Glutamatergic neuron (in vitro differentiated cells): ENCODE results near the gene ARAF. TPM values are rescaled to one million over a fixed set of nuclear protein-coding genes. Genes with fewer than 3 reads are reported as not detected.

Source experiments
- DNase-seq: peaks from one replicate; pipeline ENCODE4 v3.0.0; 2022
- H3K27ac Mint-ChIP-seq: one replicate; pipeline ENCODE4 v1.8.0; 2020; ENCODE audit warnings: mild to moderate bottlenecking, mixed read lengths, inconsistent platforms; ENCODE audit not compliant: unreplicated experiment
- H3K27me3 Mint-ChIP-seq: one replicate; pipeline ENCODE4 v1.8.0; 2020; ENCODE audit warnings: mild to moderate bottlenecking, moderate library complexity, mixed read lengths, inconsistent platforms; ENCODE audit not compliant: unreplicated experiment
- H3K36me3 Mint-ChIP-seq: one replicate; pipeline ENCODE4 v1.8.0; 2020; ENCODE audit warnings: mild to moderate bottlenecking, mixed read lengths, inconsistent platforms; ENCODE audit not compliant: unreplicated experiment
- H3K4me1 Mint-ChIP-seq: one replicate; pipeline ENCODE4 v1.8.0; 2020; ENCODE audit warnings: mild to moderate bottlenecking, low read depth, mixed read lengths, inconsistent platforms; ENCODE audit not compliant: unreplicated experiment
- H3K4me3 Mint-ChIP-seq: one replicate; pipeline ENCODE4 v1.8.0; 2020; ENCODE audit warnings: mild to moderate bottlenecking, mixed read lengths, inconsistent platforms; ENCODE audit not compliant: unreplicated experiment
- H3K9me3 Mint-ChIP-seq: one replicate; pipeline ENCODE4 v1.8.0; 2020; ENCODE audit warnings: mild to moderate bottlenecking, moderate library complexity, mixed read lengths, inconsistent platforms; ENCODE audit not compliant: unreplicated experiment
- CTCF ChIP-seq: fragments of 200-600 bp; sonication (generic); IDR thresholded peaks from one replicate; pipeline ENCODE4 v1.5.0; 2021; ENCODE audit not compliant: partially characterized antibody, unreplicated experiment
- total RNA-seq: library from RNA; stranded (reverse); fragmentation: NEBNext Ultra II Directional; extraction: Animal tissue kit (Norgen Biotek cat#: 25700); gene quantifications from one replicate; pipeline ENCODE4 v1.2.1, GENCODE V29; 2021; ENCODE audit not compliant: unreplicated experiment

Gene ARAF
- total RNA-seq, 1 donor from 2014 or later: 25.5 TPM

GRCh38 chrX:47605024-47605423, 44.0 kb downstream of the ARAF start:
- Mint-ChIP-seq H3K36me3 (no peaks in the 10 kb centered on the region), H3K4me3 (no peak overlapping the region), H3K9me3 (no peaks in the 10 kb centered on the region), H3K27me3 (no peaks in the 10 kb centered on the region), H3K4me1 (no peaks in the 10 kb centered on the region), H3K27ac (no peak overlapping the region)
- no peak for TF ChIP-seq CTCF
- no peak for DNase-seq

GRCh38 chrX:47607091-47607490, 46.1 kb downstream of the ARAF start:
- no peaks in the 10 kb centered on the region for H3K27me3 Mint-ChIP-seq
- no peak for TF ChIP-seq CTCF
- no peaks in the 10 kb centered on the region for H3K4me1 Mint-ChIP-seq
- H3K4me3 Mint-ChIP-seq: no peak overlapping the region
- no peaks in the 10 kb centered on the region for H3K9me3 Mint-ChIP-seq
- DNase-seq: no peak
- H3K27ac Mint-ChIP-seq: no peak overlapping the region
- H3K36me3 Mint-ChIP-seq: no peaks in the 10 kb centered on the region

GRCh38 chrX:47608130-47608810, 47.3 kb downstream of the ARAF start:
- Mint-ChIP-seq H3K27me3 (no peaks in the 10 kb centered on the region), H3K9me3 (peaks cover 1% of the 10 kb centered on the region), H3K4me1 (no peaks in the 10 kb centered on the region), H3K36me3 (no peaks in the 10 kb centered on the region), H3K4me3 (no peak overlapping the region), H3K27ac (no peak overlapping the region)
- DNase-seq: no peak
- no peak for TF ChIP-seq CTCF

GRCh38 chrX:47610511-47610910, 49.5 kb downstream of the ARAF start:
- H3K4me1 Mint-ChIP-seq: no peaks in the 10 kb centered on the region
- H3K27me3 Mint-ChIP-seq: no peaks in the 10 kb centered on the region
- H3K9me3 Mint-ChIP-seq: peaks cover 1% of the 10 kb centered on the region
- TF ChIP-seq CTCF: no peak
- H3K4me3 Mint-ChIP-seq: no peak overlapping the region
- no peaks in the 10 kb centered on the region for H3K36me3 Mint-ChIP-seq
- no peak for DNase-seq
- no peak overlapping the region for H3K27ac Mint-ChIP-seq

GRCh38 chrX:47611489-47611888, 50.5 kb downstream of the ARAF start:
- TF ChIP-seq CTCF: no peak
- no peaks in the 10 kb centered on the region for H3K27me3 Mint-ChIP-seq
- H3K4me3 Mint-ChIP-seq: no peak overlapping the region
- H3K36me3 Mint-ChIP-seq: no peaks in the 10 kb centered on the region
- no peak overlapping the region for H3K27ac Mint-ChIP-seq
- peaks cover 1% of the 10 kb centered on the region for H3K9me3 Mint-ChIP-seq
- no peaks in the 10 kb centered on the region for H3K4me1 Mint-ChIP-seq
- no peak for DNase-seq
